GM10248 (cell line): Measurements from ENCODE around the gene TMEM86A.
"Not testable (repeated sequence)": the region's sequence is repeated elsewhere in the genome, so short reads cannot be mapped to it uniquely, and the experiment has no call there.

Experiments used
- CTCF ChIA-PET: fragments of 300-600 bp; sonication (Branson Sonifier 250); formaldehyde crosslinking; extraction: SDS; loops from one replicate; lab custom pipeline; 2021; ENCODE audit warnings: antibody characterized with exemption; lab: Yijun Ruan, JAX
- POLR2A ChIA-PET: fragments of 350-650 bp; sonication (Branson Sonifier 250); formaldehyde crosslinking; extraction: SDS; loops from one replicate; lab custom pipeline; 2020; ENCODE audit warnings: antibody characterized with exemption; lab: Yijun Ruan, JAX
- DNase-seq: peaks from one replicate; pipeline ENCODE4 v3.0.0; 2012; ENCODE audit errors: extremely low spot score
- TF ChIP-seq, protein P1 (sequence below): IDR thresholded peaks from 2 replicates; pipeline ENCODE4 v1.5.1; 2012; ENCODE audit warnings: mild to moderate bottlenecking, low read depth; ENCODE audit errors: extremely low read depth, missing control alignments, control extremely low read depth

The TMEM86A gene

DNA sequence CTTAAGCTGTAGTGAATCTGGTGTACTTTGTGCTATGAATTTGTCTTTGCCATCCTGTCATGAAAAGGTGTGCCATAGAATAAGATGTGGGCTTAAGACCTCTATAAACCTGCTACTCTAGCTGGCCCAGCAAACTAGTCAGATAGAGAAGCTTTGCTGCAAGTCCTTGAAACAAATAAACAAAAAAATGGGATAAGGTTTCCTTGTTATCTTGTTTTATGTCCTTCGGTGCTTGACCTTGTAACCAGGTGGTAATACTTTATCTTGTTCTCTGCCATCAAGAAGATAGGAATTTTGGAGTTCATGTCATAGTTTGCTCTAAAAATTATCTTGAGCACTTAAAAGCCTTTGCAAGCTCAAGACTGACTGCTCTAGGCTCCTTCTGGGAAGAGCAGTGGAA lies 14.3 kb upstream of the TMEM86A start:
- TF ChIP-seq, protein P1, sequence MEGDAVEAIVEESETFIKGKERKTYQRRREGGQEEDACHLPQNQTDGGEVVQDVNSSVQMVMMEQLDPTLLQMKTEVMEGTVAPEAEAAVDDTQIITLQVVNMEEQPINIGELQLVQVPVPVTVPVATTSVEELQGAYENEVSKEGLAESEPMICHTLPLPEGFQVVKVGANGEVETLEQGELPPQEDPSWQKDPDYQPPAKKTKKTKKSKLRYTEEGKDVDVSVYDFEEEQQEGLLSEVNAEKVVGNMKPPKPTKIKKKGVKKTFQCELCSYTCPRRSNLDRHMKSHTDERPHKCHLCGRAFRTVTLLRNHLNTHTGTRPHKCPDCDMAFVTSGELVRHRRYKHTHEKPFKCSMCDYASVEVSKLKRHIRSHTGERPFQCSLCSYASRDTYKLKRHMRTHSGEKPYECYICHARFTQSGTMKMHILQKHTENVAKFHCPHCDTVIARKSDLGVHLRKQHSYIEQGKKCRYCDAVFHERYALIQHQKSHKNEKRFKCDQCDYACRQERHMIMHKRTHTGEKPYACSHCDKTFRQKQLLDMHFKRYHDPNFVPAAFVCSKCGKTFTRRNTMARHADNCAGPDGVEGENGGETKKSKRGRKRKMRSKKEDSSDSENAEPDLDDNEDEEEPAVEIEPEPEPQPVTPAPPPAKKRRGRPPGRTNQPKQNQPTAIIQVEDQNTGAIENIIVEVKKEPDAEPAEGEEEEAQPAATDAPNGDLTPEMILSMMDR, result no peak
- no peak for DNase-seq
- POLR2A ChIA-PET, result no interaction called here
- CTCF ChIA-PET, result no interaction called here

DNA sequence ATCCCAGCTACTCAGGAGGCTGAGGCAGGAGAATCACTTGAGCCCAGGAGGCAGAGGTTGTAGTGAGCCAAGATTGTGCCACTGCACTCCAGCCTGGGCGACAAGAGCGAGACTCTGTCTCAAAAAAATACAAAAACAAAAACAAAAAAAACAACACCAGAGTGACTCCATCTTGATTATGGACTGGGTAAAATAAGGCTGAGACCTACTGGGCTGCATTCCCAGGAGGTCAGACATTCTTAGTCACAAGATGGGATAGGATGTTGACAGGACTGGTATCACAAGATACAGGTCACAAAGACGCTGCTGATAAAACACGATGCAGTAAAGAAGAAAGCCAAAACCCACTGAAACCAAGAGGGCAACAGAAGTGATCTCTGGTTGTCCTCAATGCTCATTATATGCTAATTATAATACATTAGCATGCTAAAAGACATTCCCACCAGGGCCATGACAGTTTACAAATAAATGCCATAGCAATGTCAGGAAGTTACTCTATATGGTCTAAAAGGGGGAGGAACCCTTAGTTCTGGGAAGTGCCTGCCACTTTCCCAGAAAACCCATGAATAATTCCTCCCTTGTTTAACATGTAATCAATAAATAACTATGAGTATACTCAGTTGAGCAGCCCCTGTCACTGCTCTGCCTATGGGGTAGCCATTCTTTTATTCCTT lies 7.0 kb upstream of the TMEM86A start:
- CTCF ChIA-PET, result interaction anchor here (1.7 kb wide), 1 partner anchor 30 kb away, joined by 8 read pairs; no protein-coding TSS in a partner anchor
- POLR2A ChIA-PET, DNase-seq: not testable (repeated sequence)

DNA sequence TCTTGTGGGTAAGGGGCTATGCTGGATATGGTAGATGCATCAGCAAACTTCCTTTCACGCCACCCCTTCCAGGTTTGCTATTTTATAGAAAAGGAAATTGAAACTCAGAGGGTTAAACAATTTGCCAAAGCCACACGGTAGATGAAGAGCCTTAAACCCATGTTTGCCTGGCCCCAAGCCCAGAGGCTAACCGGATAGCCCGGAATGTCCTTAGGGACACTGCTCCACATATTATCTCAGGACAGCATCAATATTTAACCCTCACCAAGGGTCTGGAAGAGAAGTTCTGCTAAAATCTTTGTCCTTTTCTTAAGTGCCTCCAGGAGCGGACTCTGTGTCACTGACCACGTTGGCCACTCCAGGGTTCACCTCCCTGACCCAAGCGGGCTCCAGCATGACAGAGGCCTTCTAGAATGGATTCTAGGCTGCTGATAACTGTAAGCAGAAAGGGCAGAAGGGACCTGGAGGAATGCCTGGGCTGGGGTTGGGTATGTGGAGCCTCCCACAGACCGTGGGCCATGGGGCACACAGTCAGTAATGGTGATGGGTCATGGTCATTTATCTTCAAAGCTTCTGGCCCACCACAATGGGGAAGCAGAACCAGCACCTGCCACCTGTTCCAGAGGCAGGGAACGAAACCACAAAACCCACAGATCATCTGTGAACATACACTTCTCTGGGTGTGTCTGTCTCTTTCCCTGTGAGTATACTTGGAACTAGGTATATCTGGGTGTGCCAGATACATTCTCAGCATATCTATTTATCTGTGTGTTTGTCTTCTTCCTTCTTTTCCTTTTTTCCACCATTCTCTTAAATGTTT lies 5.4 kb upstream of the TMEM86A start:
- no peak for DNase-seq
- POLR2A ChIA-PET, result no interaction called here
- CTCF ChIA-PET, result interaction anchor here (1.3 kb wide), 1 partner anchor 12 kb away, joined by 3 read pairs; no protein-coding TSS in a partner anchor
- TF ChIP-seq, protein P1, result no peak

DNA sequence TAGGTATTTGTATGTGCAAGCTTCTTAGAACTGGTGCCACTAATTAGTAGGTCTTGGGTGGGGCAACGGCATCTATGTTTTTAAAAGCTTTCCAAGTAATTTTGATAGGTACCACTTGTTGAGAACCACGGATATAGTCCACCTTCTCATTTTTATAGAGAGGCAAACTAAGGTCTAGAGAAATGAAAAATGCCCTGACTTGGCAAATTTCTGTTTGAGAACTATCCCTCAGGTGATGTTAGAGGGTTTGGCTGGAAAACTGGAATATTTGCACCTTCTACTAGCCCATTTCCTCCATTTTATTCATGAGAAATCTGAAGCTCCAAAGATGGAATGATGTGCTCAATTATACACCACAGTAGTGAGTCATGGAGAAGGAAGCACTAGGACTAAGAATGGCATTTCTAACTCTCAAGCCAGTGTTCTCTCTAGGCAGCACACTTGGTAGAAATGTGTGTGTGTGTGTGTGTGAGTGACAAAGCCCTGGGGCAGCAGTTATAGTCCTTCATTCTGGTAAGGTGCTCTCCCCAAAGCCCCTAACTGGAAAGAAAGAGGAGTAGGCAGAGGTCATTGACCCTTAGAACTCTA lies 1.8 kb upstream of the TMEM86A start:
- ChIA-PET CTCF (interaction anchor here (1.2 to 2.0 kb wide), 6 partner anchors 21 to 45 kb away, joined by 3 to 11 read pairs (median 4); no protein-coding TSS in a partner anchor), POLR2A (no interaction called here)
- no peak for DNase-seq
- TF ChIP-seq, protein P1, result no peak

DNA sequence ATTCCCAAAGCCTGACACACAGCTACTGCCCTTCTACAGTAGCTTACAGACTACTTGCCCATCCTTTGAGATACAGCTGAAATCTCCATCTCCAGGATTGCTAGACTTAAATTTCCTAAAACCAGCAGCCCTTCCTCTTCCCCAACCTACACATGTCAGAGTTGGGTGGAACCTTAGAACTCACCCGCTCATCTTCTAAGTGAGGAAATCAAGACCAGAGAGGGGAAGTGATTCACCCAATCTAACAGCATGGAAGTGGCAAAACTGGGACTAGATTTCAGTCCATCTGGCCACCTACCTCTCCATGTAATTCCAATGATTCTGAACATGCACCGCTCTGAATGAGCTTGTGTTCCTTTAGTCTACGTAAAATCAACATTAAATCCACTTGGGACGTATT lies 1.0 kb upstream of the TMEM86A start:
- TF ChIP-seq, protein P1, result no peak
- ChIA-PET CTCF (interaction anchor here (1.0 to 2.0 kb wide), 6 partner anchors 20 to 71 kb away, joined by 3 to 11 read pairs (median 4); no protein-coding TSS in a partner anchor), POLR2A (no interaction called here)
- DNase-seq, result no peak

DNA sequence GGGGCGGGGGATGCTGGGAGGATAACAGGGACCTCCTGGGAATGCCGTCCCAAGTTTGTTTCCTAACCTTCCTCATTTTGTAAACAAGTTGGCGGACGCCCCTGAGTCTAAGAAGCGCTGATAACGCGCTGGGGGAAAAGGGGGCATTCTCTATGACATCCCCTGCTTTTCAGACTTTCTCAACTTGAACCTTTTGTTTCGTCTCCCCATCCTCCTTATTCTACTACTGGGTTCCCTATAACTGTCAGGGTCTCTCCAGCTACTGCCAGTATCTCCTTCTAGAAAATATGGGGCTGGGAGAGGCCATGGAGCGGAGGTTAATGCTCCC lies 654 bp downstream of the TMEM86A start:
- ChIA-PET CTCF (interaction anchor here (1.8 kb wide), 1 partner anchor 23 kb away, joined by 4 read pairs; no protein-coding TSS in a partner anchor), POLR2A (no interaction called here)
- DNase-seq, result no peak
- TF ChIP-seq, protein P1, result no peak

DNA sequence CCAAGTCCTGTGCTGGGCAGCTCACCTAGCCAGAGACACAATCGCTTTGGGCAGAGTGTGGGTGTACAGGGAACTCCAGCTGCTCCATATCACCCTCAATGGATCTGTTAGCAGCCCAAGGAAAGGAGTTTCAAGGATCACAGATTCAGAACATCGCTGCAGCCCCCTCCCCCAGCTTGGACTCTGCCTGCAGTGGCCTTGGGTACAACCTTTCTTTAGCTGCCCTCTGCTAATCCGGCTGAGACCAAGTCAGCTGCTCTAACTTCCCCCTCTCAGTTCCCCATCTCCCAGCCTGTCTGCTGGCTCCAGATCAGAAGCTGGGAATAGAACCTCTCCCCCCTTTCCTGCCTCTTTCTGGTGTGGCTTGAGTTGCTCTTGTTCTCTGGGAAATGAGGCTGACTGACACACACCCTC lies 1.3 kb downstream of the TMEM86A start:
- CTCF ChIA-PET, result interaction anchor here (1.1 to 1.8 kb wide), 2 partner anchors 22 to 32 kb away, joined by 3 to 4 read pairs; no protein-coding TSS in a partner anchor
- TF ChIP-seq, protein P1, result no peak
- DNase-seq, result no peak
- POLR2A ChIA-PET, result no interaction called here
